Vagina (tissue), 2 donors: ENCODE results near the gene CORO6.

ENCODE experiments used
- POLR2A ChIP-seq, 2 donors: fragments of 450-650 bp; IDR thresholded peaks; one replicate each; pipeline ENCODE4 v1.6.1; 2017; ENCODE audit warnings: antibody characterized with exemption in 2 of 2, mild to moderate bottlenecking in 2 of 2, moderate library complexity in 2 of 2
- POLR2AphosphoS5 ChIP-seq, 2 donors: sonication (generic); formaldehyde crosslinking; IDR thresholded peaks; one replicate each; pipeline ENCODE4 v1.9.0; 2017; ENCODE audit warnings: antibody characterized with exemption in 2 of 2, mild to moderate bottlenecking in 2 of 2, low read depth in 1 of 2; ENCODE audit not compliant: insufficient read depth in 1 of 2
- TF ChIP-seq, protein P1 (sequence below), 3 experiments: fragments of 450-650 bp in 2 of 3; fragments of 200-600 bp in 1 of 3; sonication (generic) in 1 of 3; IDR thresholded peaks; one replicate each; pipeline ENCODE4 v1.5.1; 2017 to 2019; ENCODE audit warnings: antibody characterized with exemption in 3 of 3, mild to moderate bottlenecking in 2 of 3, moderate library complexity in 2 of 3

DNA sequence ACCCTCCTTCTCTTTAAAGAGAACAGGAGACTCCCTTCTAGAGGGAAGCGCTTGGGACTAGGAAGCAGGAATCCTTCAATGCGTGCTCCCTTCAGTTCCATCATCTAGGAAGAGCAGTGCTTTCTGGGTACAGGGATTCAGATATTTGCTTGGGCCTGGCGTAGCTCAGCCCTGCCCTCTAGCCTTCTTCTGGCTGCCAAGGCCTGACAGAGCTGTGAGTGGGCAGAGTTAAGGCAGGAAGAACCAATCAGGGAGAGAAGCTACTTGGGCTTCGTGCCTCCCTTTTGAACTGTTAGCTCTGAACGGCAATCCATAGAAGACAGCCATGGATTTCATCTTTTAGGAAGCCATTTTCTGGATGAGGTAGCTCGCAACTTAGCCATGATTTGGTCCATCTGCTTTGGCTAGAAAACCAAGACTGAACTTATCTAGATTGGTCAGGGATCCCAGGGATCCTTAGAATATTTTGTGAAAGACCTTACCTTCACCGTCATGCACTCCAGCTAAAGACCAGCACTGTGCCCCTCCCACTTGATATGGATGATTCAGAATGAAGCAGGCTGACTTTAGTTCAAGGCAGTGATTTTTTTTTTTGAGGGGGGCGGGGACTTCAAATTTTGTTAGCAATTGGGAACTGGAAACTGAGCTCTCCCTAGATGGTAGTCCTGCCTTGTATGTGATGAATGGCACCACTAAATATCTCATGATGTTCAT is 2.5 kb upstream of the CORO6 start:
- TF ChIP-seq, protein P1, sequence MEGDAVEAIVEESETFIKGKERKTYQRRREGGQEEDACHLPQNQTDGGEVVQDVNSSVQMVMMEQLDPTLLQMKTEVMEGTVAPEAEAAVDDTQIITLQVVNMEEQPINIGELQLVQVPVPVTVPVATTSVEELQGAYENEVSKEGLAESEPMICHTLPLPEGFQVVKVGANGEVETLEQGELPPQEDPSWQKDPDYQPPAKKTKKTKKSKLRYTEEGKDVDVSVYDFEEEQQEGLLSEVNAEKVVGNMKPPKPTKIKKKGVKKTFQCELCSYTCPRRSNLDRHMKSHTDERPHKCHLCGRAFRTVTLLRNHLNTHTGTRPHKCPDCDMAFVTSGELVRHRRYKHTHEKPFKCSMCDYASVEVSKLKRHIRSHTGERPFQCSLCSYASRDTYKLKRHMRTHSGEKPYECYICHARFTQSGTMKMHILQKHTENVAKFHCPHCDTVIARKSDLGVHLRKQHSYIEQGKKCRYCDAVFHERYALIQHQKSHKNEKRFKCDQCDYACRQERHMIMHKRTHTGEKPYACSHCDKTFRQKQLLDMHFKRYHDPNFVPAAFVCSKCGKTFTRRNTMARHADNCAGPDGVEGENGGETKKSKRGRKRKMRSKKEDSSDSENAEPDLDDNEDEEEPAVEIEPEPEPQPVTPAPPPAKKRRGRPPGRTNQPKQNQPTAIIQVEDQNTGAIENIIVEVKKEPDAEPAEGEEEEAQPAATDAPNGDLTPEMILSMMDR (IDR thresholded peaks at IDR 0.05) = no peak
- TF ChIP-seq POLR2AphosphoS5 (IDR thresholded peaks at IDR 0.05; ENCODE audit: insufficient read depth in 1 of 2, low read depth in 1 of 2) (no peak), POLR2A (IDR thresholded peaks at IDR 0.05) (no peak)
